Umbilical cord (tissue), 2 donors: Measurements from ENCODE around the gene KIF17. TPM values are rescaled to one million over a fixed set of nuclear protein-coding genes. Genes with fewer than 3 reads are reported as not detected.

Source experiments
- DNase-seq: peaks from one replicate; pipeline ENCODE4 v3.0.0-alpha.2; 2015; ENCODE audit warnings: low spot score
- total RNA-seq: library from RNA; depleted of rRNA; stranded (reverse); fragments of >200 nt; gene quantifications from one replicate; pipeline ENCODE4 v1.2.3, GENCODE V29; 2014; ENCODE audit warnings: low replicate concordance; ENCODE audit not compliant: insufficient read depth

KIF17 gene
- total RNA-seq, 1 donor from 2014 or later = not detected

GRCh38 chr1:20626524-20626923 is 91.3 kb downstream of the KIF17 start:
- DNase-seq = no peak

- no peak for DNase-seq
Measured at GRCh38 chr1:20626098-20626427, 91.7 kb downstream of the KIF17 start.

GRCh38 chr1:20625176-20626097 is 92.4 kb downstream of the KIF17 start:
- DNase-seq = no peak

GRCh38 chr1:20624709-20625108 is 93.1 kb downstream of the KIF17 start:
- no peak for DNase-seq

- no peak for DNase-seq
Measured at GRCh38 chr1:20621012-20621411, 96.8 kb downstream of the KIF17 start.

GRCh38 chr1:20619999-20620398 is 97.8 kb downstream of the KIF17 start:
- DNase-seq = no peak

- no peak for DNase-seq
Measured at GRCh38 chr1:20618550-20618949, 99.3 kb downstream of the KIF17 start.

GRCh38 chr1:20616847-20617487 is 100.8 kb downstream of the KIF17 start:
- DNase-seq = no peak

GRCh38 chr1:20615946-20616846 is 101.6 kb downstream of the KIF17 start:
- DNase-seq = no peak

GRCh38 chr1:20614131-20614579 is 103.7 kb downstream of the KIF17 start:
- no peak for DNase-seq

Other genes starting within 250 kb of the KIF17 start
- 4.6 TPM for gene CAMK2N1, start 231.8 kb downstream of the KIF17 start, total RNA-seq
- gene MUL1, start 209.9 kb downstream of the KIF17 start, total RNA-seq = 13.5 TPM
- gene FAM43B, start 165.4 kb downstream of the KIF17 start, total RNA-seq = 0.48 TPM
- gene CDA, start 128.9 kb downstream of the KIF17 start, total RNA-seq = not detected
- 61.9 TPM for gene PINK1, start 84.5 kb downstream of the KIF17 start, total RNA-seq
- gene DDOST, start 56.6 kb downstream of the KIF17 start, total RNA-seq = 246 TPM
- gene SH2D5, start 14.7 kb upstream of the KIF17 start, total RNA-seq = 0.96 TPM
- gene HP1BP3, start 69.3 kb upstream of the KIF17 start, total RNA-seq = 393 TPM